SU-DHL-6 (cell line): ENCODE results near the gene LHFPL3.

Source experiments
- H2AFZ ChIP-seq: fragments of 200-600 bp; sonication (generic); 2 replicates; pipeline ENCODE4 v1.6.1; 2014; ENCODE audit warnings: low read depth, mild to moderate bottlenecking, moderate library complexity, mixed read lengths, antibody characterized with exemption, low read length; ENCODE audit not compliant: severe bottlenecking
- H3F3A ChIP-seq: fragments of 200-600 bp; shearing (Covaris generic); 2 replicates; pipeline ENCODE4 v1.6.0; 2016; ENCODE audit warnings: antibody characterized with exemption, mild to moderate bottlenecking; ENCODE audit not compliant: insufficient read depth
- H3K27ac ChIP-seq: fragments of 200-600 bp; sonication (generic); 2 replicates; pipeline ENCODE4 v1.5.1; 2016; ENCODE audit warnings: low read depth, mild to moderate bottlenecking, low read length, moderate library complexity, mixed read lengths
- H3K27me3 ChIP-seq: fragments of 200-600 bp; sonication (generic), shearing (Covaris generic); 2 replicates; pipeline ENCODE4 v1.6.0; 2014; ENCODE audit warnings: mild to moderate bottlenecking, low read length
- H3K36me3 ChIP-seq: fragments of 200-600 bp; sonication (generic); 2 replicates; pipeline ENCODE4 v1.6.1; 2014; ENCODE audit warnings: mild to moderate bottlenecking, low read length, mixed read lengths
- H3K4me2 ChIP-seq: fragments of 300-600, 200-600 bp; shearing (Covaris generic), sonication (generic); 2 replicates; pipeline ENCODE4 v1.6.0; 2014; ENCODE audit warnings: low read length, low read depth, mild to moderate bottlenecking; ENCODE audit not compliant: poor library complexity, severe bottlenecking
- H3K4me3 ChIP-seq: fragments of 200-600 bp; sonication (generic); 2 replicates; pipeline ENCODE4 v1.5.1; 2014; ENCODE audit warnings: antibody characterized with exemption, low read length, mild to moderate bottlenecking, mixed read lengths; ENCODE audit not compliant: insufficient read depth, poor library complexity, severe bottlenecking
- H3K79me2 ChIP-seq: fragments of 200-600 bp; sonication (generic); 2 replicates; pipeline ENCODE4 v1.6.1; 2014; ENCODE audit warnings: mild to moderate bottlenecking, low read length, moderate library complexity; ENCODE audit not compliant: insufficient read depth
- H3K9ac ChIP-seq: fragments of 200-600 bp; sonication (generic); 2 replicates; pipeline ENCODE4 v1.7.0; 2014; ENCODE audit warnings: mild to moderate bottlenecking, low read length
- H3K9me2 ChIP-seq: fragments of 200-600 bp; sonication (generic); replicated peaks from 2 replicates; pipeline ENCODE4 v1.6.1; 2014; ENCODE audit warnings: low read length; ENCODE audit not compliant: insufficient read depth
- H3K9me3 ChIP-seq: fragments of 200-600 bp; sonication (generic); 2 replicates; pipeline ENCODE4 v1.6.1; 2014; ENCODE audit warnings: low read length, mixed read lengths; ENCODE audit not compliant: insufficient read depth
- H4K20me1 ChIP-seq: fragments of 200-600 bp; sonication (generic); 2 replicates; pipeline ENCODE4 v1.6.1; 2014; ENCODE audit warnings: low read depth, mild to moderate bottlenecking, antibody characterized with exemption, low read length, moderate library complexity, mixed read lengths
- EZH2phosphoT487 ChIP-seq: fragments of 200-600 bp; sonication (generic), shearing (Covaris generic); conservative IDR thresholded peaks from 2 replicates; pipeline ENCODE4 v1.6.1; 2018; ENCODE audit warnings: mild to moderate bottlenecking, antibody characterized with exemption, low read length, moderate library complexity, mixed read lengths
- TF ChIP-seq, protein P1 (sequence below): fragments of 200-600 bp; sonication (generic); IDR thresholded peaks from one replicate; pipeline ENCODE4 v1.5.1; 2017; ENCODE audit warnings: antibody characterized with exemption, mild to moderate bottlenecking, low read length, moderate library complexity; ENCODE audit not compliant: insufficient read depth, poor library complexity, severe bottlenecking

The LHFPL3 gene

DNA sequence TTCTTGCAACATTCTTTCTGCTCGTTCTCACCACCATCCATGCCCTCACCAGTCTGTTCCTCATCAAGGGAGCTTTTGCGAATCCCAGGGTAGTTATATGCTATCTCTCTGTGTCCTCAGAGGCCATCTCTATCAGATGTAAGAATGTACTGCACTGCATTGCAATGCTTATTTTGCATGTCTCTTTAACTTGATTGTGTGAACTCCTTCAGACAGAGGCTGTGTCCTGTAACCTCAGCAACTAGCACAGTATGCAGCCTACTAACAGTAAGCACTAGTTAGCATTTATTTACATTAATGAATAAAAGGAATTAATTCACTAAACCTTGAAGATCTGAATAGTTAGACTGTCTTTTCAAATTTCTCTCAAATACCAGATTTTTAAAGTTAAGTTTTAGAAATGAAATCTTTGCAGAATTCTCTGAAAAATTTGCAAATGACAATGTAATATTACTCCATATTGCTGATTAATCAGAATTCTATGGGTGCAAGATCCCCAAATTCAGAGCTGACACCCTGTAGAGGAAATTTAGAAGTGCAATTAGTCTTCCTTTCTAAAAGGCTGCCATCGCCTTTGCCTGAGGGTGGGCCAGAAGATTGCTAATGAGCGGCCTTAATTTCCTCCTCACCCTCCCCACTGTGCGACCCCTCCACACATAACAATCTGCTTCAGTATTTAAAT lies 10.3 kb upstream of the LHFPL3 start:
- Histone ChIP-seq H3K9me2 (no peaks in the 10 kb centered on the region), H3K9me3 (0 out of 2 replicates have a peak, but pooled peaks cover 3% of the 10 kb centered on the region), H3K4me3 (no peak overlapping the region), H3K27me3 (no peaks in the 10 kb centered on the region), H3K9ac (no peak overlapping the region), H3K27ac (no peak overlapping the region), H2AFZ (no peak overlapping the region), H4K20me1 (no peaks in the 10 kb centered on the region), H3K4me2 (no peak overlapping the region), H3F3A (no peaks in the 10 kb centered on the region), H3K79me2 (no peaks in the 10 kb centered on the region), H3K36me3 (no peaks in the 10 kb centered on the region)
- TF ChIP-seq, protein P1, sequence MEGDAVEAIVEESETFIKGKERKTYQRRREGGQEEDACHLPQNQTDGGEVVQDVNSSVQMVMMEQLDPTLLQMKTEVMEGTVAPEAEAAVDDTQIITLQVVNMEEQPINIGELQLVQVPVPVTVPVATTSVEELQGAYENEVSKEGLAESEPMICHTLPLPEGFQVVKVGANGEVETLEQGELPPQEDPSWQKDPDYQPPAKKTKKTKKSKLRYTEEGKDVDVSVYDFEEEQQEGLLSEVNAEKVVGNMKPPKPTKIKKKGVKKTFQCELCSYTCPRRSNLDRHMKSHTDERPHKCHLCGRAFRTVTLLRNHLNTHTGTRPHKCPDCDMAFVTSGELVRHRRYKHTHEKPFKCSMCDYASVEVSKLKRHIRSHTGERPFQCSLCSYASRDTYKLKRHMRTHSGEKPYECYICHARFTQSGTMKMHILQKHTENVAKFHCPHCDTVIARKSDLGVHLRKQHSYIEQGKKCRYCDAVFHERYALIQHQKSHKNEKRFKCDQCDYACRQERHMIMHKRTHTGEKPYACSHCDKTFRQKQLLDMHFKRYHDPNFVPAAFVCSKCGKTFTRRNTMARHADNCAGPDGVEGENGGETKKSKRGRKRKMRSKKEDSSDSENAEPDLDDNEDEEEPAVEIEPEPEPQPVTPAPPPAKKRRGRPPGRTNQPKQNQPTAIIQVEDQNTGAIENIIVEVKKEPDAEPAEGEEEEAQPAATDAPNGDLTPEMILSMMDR = no peak
- TF ChIP-seq EZH2phosphoT487 = no peak

DNA sequence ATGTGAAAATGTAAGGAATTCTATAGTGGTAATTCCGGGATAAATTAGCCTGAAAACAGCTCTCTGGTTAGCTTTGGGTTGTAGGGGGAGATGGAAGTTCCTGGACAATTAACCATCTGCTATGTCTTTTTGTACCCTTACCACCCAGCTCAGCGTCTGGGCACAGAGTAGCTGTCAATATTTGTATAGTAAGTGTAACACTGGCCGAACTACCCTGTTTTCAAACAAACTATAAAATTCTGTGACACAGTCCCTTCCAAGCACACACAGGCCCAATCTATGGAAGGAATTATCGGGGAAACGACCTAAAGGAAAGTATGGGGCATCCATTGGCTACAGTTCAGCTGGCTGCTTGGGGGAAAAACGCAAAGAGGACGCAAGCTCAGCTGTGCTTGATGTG lies 869 bp upstream of the LHFPL3 start:
- Histone ChIP-seq H3K79me2 (no peaks in the 10 kb centered on the region), H3K9me2 (no peaks in the 10 kb centered on the region), H3K27me3 (no peaks in the 10 kb centered on the region), H3K9ac (no peak overlapping the region), H4K20me1 (no peaks in the 10 kb centered on the region), H3K27ac (no peak overlapping the region), H3K4me2 (no peak overlapping the region), H2AFZ (no peak overlapping the region), H3K9me3 (no peaks in the 10 kb centered on the region), H3K36me3 (no peaks in the 10 kb centered on the region), H3K4me3 (no peak overlapping the region), H3F3A (no peaks in the 10 kb centered on the region)
- no peak for TF ChIP-seq EZH2phosphoT487
- TF ChIP-seq, protein P1 = no peak

DNA sequence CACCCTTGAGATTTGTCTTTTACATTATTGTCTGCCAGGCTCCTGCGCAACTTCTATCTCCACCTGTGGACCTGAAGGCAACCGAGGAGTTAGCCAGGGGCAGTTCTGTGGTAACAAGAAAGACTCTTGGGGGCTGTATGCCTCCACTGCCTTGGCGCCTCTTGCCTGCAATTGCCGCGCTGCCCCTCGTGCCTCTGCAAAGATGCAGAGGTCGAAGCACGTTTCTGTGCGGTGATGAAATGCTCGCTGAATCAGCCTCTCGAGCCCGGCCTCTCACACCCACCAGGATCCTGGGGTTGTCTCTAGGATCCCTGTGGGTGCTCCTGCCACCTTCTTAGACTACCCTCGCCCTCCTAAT lies 486 bp upstream of the LHFPL3 start:
- no peaks in the 10 kb centered on the region for H3K27me3 ChIP-seq
- no peaks in the 10 kb centered on the region for H3K36me3 ChIP-seq
- no peak overlapping the region for H3K4me2 ChIP-seq
- H3K79me2 ChIP-seq = no peaks in the 10 kb centered on the region
- H3K27ac ChIP-seq = no peak overlapping the region
- H3K4me3 ChIP-seq = no peak overlapping the region
- no peaks in the 10 kb centered on the region for H4K20me1 ChIP-seq
- H3F3A ChIP-seq = no peaks in the 10 kb centered on the region
- no peak overlapping the region for H3K9ac ChIP-seq
- TF ChIP-seq EZH2phosphoT487 = no peak
- TF ChIP-seq, protein P1 = no peak
- H3K9me2 ChIP-seq = no peaks in the 10 kb centered on the region
- H2AFZ ChIP-seq = no peak overlapping the region
- H3K9me3 ChIP-seq = no peaks in the 10 kb centered on the region
